ENCODE measurements around the gene DENND4B. TPM values are rescaled to one million over a fixed set of nuclear protein-coding genes. Genes with fewer than 3 reads are reported as not detected.

Gene DENND4B
- total and polyA plus RNA-seq, 12 donors, result 8.9 to 110 (median 36.7) TPM

DNA sequence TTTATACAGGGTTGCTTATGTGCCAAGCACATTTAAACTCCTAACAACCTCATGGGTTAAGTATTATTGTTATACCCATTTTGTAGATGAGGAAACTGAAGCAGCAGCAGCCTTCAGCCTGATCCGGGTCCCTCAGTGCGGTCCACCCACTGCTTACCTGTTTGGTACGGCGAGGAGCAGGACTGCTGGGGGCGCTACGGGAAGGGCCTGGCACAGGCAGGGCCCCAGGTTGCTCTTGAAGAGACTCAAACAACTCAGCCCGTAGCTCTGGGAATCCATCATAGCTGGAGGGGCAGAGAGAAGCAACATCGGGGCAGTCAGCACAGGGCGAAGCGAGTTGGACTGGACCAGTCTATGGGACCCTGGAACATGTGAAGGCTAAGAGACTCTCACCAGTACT lies 9.2 kb downstream of the DENND4B start:
- H3K27me3 ChIP-seq, result no peaks in the 10 kb centered on the region
- DNase-seq, result no peak
- H3K27ac ChIP-seq, result no peak overlapping the region
- no peaks in the 10 kb centered on the region for H3K4me1 ChIP-seq (replicated peaks in 1 of 2)
- H3K4me3 ChIP-seq, result no peak overlapping the region
- TF ChIP-seq POLR2A (IDR thresholded peaks at IDR 0.05), result no peak
- TF ChIP-seq, protein P1, sequence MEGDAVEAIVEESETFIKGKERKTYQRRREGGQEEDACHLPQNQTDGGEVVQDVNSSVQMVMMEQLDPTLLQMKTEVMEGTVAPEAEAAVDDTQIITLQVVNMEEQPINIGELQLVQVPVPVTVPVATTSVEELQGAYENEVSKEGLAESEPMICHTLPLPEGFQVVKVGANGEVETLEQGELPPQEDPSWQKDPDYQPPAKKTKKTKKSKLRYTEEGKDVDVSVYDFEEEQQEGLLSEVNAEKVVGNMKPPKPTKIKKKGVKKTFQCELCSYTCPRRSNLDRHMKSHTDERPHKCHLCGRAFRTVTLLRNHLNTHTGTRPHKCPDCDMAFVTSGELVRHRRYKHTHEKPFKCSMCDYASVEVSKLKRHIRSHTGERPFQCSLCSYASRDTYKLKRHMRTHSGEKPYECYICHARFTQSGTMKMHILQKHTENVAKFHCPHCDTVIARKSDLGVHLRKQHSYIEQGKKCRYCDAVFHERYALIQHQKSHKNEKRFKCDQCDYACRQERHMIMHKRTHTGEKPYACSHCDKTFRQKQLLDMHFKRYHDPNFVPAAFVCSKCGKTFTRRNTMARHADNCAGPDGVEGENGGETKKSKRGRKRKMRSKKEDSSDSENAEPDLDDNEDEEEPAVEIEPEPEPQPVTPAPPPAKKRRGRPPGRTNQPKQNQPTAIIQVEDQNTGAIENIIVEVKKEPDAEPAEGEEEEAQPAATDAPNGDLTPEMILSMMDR (IDR thresholded peaks at IDR 0.05), result no peak
- H3K36me3 ChIP-seq (replicated peaks in 1 of 2), result peaks cover 0 to 82% of the 10 kb centered on the region in 2 donors
- 93 to 96% (median 96%) methylated on average over 3 to 10 of the region's 10 CpGs for WGBS, 4 donors
- intact Hi-C loops (cut with DNase I), result no loop called here
- H3K9me3 ChIP-seq (replicated peaks in 1 of 3), result no peaks in the 10 kb centered on the region

DNA sequence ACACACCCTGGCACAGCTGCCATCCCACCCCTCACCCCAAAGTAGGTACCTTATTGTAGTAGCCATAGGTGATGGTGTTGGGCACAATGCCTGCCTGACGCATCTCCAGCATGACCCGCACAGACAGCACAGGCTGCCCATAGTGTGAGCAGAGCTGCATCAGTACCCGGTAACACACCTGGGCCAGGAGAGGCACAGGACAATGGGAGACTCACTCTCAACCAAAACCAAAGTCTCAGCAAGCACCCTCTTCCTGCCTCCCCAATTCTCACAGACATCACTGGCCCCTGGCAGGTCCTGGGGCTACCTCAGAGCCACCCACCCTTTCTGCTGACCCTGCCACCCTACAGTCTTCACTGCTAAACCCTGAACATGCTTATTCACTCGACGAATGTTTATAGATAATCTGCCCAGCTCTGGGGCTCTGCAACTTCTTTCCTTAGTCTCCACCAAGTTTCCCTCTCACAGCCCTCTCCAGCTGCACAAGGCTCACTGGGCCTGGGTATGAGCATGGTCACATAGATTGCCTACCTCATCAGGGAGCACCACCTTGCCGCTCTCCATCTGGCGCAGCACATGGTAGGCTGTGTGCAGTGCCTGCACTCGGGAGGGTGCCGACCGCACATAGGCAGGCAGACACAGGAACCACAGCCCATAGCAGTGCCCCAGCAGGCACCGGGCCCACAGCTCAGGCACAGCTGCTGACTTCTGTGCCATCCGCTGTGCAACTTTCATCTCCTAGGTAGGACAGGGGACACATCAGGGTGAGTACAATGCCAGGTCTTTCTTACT lies 10.3 kb downstream of the DENND4B start:
- TF ChIP-seq, protein P1 (IDR thresholded peaks at IDR 0.05), result no peak
- no peak for TF ChIP-seq POLR2A (IDR thresholded peaks at IDR 0.05)
- 88 to 96% (median 95%) methylated on average over 9 to 12 of the region's 12 CpGs for WGBS, 4 donors
- H3K36me3 ChIP-seq (replicated peaks in 1 of 2), result peaks cover 0 to 84% of the 10 kb centered on the region in 2 donors
- H3K4me3 ChIP-seq, result no peak overlapping the region
- no peaks in the 10 kb centered on the region for H3K4me1 ChIP-seq (replicated peaks in 1 of 2)
- peak in 1 of 7 donors; percentile 9 for DNase-seq
- no peaks in the 10 kb centered on the region for H3K27me3 ChIP-seq
- H3K27ac ChIP-seq, result no peak overlapping the region
- intact Hi-C loops (cut with DNase I), result no loop called here
- no peaks in the 10 kb centered on the region for H3K9me3 ChIP-seq (replicated peaks in 1 of 3)

DNA sequence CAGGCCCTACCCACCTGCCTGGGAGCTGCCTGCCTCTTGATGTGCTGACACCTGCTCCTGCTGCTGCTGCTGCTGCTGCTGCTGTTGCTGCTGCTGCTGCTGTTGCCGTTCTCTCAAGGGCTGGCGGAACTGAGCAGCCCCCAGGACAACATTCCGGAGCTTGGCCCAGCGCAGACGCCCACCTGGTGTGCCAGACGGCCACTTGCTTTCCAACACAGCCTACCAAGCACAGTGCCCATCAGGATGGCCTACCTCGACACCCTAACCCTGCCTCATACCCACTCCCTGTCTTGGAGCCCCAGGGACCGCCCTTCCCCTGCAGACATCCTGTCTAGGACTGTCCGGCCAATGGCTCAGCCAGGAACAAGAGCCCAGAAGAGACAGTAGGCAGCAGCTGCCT lies 11.8 kb downstream of the DENND4B start:
- TF ChIP-seq POLR2A (IDR thresholded peaks at IDR 0.05), result no peak
- TF ChIP-seq, protein P1 (IDR thresholded peaks at IDR 0.05), result no peak
- DNase-seq, result peak in 1 of 7 donors; percentile 11
- no peaks in the 10 kb centered on the region for H3K27me3 ChIP-seq
- H3K4me1 ChIP-seq (replicated peaks in 1 of 2), result no peaks in the 10 kb centered on the region
- no peak overlapping the region for H3K27ac ChIP-seq
- intact Hi-C loops (cut with DNase I), result no loop called here
- WGBS, 4 donors, result 90 to 96% (median 94%) methylated on average over 8 to 9 of the region's 9 CpGs
- no peaks in the 10 kb centered on the region for H3K9me3 ChIP-seq (replicated peaks in 1 of 3)
- no peak overlapping the region for H3K4me3 ChIP-seq
- H3K36me3 ChIP-seq (replicated peaks in 1 of 2), result peaks cover 0 to 84% of the 10 kb centered on the region in 2 donors

DNA sequence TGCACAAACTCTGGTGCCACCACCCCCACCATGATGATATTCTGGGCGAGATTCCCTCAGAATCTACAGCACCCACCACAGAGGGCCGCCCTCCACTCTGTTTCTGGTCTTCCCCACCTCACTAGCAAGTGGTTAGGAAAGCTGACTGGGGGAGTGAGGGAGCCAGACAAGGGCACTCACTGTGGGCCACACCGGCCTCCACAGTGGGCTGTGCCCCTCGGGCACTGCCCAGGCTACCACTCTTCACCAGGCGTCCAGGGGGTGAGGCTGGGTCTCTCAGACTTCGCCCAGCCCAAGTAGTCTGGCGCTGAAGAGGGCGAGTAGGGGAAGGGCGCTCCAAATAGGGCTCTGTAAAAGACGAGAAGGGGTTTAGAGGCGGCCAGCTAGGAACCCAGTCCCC lies 12.6 kb downstream of the DENND4B start:
- no peak overlapping the region for H3K4me3 ChIP-seq
- H3K27me3 ChIP-seq, result no peaks in the 10 kb centered on the region
- H3K27ac ChIP-seq, result no peak overlapping the region
- 95 to 98% (median 97%) methylated on average over 11 of the region's 11 CpGs for WGBS, 4 donors
- no peaks in the 10 kb centered on the region for H3K4me1 ChIP-seq (replicated peaks in 1 of 2)
- intact Hi-C loops (cut with DNase I), result no loop called here
- H3K36me3 ChIP-seq (replicated peaks in 1 of 2), result peaks cover 0 to 80% of the 10 kb centered on the region in 2 donors
- peak in 1 of 7 donors; percentile 7 for DNase-seq
- H3K9me3 ChIP-seq (replicated peaks in 1 of 3), result no peaks in the 10 kb centered on the region
- TF ChIP-seq, protein P1 (IDR thresholded peaks at IDR 0.05), result no peak
- TF ChIP-seq POLR2A (IDR thresholded peaks at IDR 0.05), result no peak

Data from adrenal gland (tissue), 12 donors.